Stimulated activated CD4-positive, alpha-beta T cell treated with anti-CD3 and anti-CD28 coated beads, Interleukin-2, amount 100 ng/mL, for 4 hours (primary cell): ENCODE measurements around the gene MMP14.
A peak's percentile ranks its signal among the peaks of the same experiment; 100 is the strongest.
"Not testable (repeated sequence)": the region's sequence is repeated elsewhere in the genome, so short reads cannot be mapped to it uniquely, and the experiment has no call there.

Experiments
- DNase-seq: peaks from one replicate; pipeline ENCODE4 v3.0.0-alpha.2; 2020; ENCODE audit warnings: low read depth

MMP14 gene

DNA sequence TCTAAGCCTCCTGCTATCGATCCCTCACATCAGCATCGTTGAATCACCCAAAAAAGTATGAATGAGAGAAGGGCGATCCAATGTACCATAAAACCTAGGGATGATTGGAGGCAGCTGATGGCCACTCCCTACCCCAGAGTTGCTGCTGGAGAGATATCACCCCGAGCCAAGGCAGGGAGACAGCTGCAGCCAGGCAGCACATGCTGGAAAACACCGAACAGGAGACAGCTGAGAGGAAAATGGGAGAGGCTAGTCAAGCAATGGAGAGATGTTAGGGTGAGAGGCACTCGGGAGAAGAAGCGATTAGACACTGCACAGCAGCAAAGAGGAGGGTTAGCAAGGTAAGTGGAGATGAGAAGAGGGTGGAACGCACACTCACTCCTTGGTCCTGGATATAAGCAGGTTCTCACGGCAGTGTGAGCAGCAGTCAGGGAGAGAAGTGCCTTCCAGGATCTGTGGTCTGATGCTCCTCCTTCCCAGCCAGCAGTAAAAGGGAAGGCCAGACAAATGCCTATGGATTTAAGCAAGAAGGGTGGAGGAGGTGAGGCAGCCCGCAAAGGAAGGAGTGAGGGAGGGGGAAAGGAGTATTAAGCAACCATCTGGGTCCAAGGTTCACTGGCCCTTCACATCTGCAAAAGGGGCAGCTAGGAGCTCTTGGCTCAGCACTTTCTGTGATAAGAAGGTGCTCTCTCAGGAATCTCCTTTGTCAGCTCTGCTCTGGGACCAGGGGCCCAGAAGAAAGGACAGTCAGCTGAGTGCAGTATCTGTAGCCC is 21.3 kb upstream of the MMP14 start, which contains the start of gene SLC7A7:
Gene SLC7A7 (minus strand): TSS at position 495 of the 773 bp plus-strand sequence. CDS start 2,037 bp downstream, outside the sequence.
- no peak for DNase-seq

DNA sequence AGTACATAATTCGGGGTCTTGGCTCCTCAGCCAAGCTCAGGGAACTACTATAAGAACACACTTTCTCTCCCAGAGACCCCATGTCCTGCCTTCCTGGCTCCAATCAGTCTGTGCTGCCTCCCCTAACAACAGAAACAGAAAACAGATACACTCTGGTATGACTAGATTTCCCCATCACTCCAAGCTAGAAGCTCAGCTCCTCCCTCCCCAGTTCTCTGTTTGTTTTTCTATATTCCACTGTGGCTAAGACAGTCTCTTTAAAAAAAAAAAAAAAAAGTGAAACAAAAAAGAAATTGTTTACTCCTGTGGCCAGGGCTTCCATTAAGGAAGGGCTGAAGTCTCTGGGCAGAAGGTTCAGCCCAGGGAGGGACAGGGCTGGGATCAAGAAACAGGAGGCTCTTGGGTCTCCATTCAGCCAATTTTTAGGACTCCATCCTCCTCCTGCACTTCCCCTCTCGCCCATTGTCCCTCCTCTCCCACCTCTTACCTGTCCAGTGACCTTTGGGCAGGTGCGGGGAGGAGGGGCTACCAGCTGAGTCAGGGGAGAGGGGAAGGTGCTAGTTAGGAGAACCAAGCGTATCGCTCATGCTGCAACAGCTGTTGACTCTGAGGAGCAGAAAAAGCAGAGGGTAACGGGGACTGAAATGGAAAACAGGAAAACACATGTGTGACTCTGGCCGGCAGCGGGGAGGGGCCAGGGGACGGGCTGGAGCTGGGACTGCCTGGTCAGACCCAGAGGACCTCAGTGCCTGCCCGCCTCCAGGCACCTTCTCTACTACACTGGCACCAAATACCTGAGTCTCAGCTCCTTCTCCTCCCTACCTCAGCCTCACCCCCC is 17.0 kb upstream of the MMP14 start:
- DNase-seq = no peak

DNA sequence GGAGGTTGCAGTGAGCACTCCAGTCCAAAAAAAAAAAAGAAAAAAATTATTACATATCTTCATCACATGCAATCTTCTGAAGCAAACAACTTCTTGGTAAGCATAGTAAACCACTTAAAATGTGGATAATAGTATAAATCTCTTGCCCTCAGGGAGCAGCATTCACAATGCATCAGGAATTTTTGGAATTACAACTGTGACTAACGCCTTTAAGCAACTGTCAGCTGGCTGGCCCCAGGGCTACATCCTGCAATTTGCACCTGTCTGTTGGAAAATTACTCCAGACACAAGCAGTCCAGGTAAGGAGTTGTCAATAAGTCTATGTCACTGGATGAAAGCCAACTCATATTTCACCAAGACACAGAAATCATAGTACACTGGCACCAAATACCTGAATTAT is 15.7 kb upstream of the MMP14 start:
- no peak for DNase-seq

DNA sequence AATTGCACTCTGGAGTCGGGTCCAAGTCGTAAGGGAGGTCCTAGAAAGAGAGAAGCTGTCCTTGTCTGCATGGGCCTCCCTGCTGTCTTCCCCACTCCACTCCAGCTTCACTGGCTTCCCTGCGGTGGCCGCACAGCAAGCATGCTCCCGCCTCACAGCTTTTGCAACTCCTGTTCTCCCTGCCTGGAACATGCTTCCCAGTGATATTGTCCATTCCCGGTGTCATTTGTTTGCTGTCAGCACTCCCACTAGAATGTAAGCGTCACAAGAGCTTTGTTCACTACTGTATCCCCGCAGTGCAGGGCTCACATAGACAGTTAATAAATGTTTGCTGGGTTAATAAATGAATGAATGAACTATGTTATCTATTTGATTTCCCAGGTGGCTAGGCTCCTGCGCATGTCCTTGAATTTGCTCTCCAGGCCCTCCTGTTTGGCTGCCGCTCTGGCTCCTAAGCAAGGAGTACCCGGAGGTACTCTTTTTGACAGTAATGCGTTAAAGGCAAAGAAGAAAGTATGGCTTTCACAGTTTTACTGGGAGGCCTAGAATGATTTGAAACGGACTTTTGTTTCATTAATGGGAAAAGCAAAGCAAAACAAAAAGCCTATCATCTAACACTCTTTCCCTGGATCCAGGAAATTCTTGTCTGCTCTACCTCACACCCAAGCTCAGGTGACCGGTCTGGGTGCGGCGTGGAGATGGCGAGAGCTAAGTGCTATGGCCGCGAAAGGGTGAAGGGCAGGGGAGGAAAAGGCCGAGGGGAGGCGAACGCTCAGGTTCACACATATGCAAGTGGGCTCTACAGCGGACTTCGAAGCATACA is 15.0 kb upstream of the MMP14 start:
- DNase-seq = no peak

DNA sequence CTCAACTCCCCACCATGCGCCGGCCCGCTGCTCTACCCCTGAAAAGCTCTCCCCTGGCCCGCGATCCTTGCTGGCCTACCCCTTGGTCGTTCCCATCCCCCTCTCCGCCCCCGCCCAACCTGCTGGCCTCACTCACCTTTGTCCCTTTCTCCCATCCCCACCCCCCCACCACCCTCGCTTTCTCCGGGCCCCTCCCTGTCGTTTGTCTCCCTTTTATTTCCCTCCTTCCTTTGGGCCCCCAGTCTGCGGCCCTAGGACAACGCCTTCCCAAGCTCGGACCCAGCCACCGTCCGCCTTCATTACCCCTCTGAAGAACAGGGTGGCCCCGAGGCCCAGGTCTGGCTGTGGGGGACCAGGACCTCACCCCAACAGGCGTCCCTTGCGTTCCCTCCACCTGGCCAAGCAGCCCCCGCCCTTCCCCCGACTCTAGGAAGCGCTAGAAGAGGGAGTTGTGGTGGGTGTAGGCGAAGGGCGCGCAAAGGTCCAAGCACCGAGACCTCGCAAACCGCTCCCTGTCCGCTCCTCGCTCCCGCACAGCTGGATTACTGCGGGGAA is 14.3 kb upstream of the MMP14 start:
- no peak for DNase-seq

DNA sequence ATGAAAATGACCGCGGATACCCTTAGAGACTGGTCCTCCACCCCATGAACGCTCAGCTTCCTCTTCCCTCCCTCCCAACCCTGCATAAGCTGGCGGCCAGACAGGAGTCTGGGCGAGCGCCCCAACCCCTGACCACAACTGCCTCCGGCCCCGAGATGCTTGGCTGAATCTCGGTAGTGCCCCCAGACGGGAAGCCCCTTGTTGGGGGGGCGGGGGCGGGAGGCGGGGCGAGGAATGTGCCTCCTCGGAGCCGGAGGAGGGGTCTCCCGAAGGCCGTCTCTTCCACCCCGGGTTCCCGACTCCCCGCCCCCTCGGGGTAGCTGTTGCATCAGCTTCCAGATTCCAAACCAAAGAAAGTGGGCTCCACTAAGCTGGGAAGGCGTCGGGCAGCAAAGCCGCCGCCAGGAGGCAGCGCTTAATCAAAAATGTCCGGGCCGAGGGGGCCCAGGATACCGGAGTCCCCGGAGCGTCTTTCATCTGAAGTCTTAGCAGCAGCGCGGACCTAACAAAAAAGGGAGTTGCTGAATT is 13.8 kb upstream of the MMP14 start:
- DNase-seq = peak; percentile 51

DNA sequence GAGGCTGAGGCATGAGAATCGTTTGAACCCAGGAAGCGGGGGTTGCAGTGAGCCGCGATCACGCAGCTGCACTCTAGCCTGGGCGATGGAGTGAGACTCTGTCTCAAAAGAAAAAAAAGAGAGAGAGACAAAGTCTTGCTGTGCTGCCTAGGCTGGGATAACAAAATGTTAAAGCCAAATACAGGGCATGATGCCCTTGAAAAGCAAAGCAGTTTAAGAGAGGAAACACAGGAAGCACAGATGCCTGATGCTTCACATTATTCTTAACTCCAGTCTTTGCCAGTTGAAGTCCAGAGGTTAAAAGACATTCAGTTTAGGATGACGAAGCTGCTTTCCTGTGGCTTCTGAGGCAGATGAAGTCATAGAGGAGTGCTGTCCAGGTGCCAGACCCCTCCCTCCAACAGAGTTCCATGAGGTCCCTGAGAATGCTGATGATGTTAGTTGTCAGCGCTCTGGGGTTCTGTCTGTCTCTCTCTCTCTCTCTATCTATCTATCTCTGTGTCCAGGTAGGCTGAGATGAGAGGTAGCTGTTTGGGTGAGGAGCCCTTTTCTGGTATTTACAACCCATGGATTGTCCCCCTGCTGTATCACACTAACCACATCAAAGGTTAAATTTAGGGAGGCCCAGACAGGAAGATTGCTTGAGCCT is 11.6 kb upstream of the MMP14 start:
- no peak for DNase-seq

DNA sequence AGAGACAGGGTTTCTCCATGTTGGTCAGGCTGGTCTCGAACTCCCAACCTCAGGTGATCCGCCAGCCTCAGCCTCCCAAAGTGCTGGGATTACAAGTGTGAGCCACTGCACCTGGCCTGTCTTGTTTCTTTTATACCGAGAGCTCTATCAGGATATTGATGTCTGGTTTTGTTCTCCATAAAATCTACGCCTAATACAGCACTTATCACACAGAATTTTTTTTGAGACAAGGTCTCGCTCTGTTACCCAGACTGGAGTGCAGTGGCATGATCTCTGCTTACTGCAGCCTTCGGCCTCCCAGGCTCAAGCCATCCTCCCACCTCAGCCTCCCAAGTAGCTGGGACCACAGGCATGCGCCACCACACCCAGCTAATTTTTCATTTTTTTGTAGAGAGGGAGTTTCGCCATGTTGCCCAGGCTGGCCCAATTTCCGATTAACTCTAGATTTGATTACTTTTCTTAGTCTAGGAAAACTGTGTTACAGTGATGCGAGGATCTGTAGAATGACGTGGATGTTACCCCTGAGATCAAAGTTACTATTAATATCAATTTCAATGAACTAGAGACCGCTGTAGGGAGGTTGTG is 7.2 kb upstream of the MMP14 start:
- not testable (repeated sequence) for DNase-seq

DNA sequence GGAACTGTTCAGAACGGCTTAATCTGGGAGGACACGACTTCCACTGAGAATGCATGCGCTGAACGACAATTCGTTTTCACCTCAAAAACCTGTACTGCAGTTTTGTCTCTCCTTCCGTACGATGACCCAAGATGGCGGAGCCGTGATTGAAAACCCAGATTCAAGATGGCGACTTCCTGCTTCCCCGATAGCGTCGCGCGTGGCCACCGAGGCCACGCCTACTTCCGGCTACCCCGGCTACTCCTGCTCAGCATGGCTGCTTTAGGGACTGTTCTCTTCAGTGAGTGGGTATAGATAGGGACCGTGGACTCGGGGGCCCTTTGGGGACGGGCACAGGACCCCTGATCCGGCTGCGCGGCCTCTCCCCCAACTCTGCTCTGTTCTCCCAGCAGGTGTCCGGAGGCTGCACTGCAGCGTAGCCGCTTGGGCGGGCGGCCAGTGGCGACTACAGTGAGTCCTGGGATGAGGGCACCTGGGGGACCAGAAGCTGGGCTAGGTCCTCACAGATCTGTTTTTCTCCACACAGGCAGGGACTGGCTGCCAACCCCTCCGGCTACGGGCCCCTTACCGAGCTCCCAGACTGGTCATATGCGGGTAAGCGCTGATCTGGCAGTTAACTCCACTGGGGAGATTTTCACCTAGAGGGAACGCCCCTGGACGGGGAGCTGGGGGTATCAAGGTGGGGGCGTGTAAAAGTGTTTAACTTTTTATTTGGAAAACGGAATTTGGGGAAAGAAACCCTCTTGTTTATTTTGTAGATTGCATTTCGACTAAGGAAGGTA is 6.5 kb upstream of the MMP14 start, which contains the start of gene MRPL52:
Gene MRPL52 (plus strand): TSS at position 227 of the 782 bp plus-strand sequence. CDS start 26 bp downstream, at position 253.
- peak; percentile 86 for DNase-seq

DNA sequence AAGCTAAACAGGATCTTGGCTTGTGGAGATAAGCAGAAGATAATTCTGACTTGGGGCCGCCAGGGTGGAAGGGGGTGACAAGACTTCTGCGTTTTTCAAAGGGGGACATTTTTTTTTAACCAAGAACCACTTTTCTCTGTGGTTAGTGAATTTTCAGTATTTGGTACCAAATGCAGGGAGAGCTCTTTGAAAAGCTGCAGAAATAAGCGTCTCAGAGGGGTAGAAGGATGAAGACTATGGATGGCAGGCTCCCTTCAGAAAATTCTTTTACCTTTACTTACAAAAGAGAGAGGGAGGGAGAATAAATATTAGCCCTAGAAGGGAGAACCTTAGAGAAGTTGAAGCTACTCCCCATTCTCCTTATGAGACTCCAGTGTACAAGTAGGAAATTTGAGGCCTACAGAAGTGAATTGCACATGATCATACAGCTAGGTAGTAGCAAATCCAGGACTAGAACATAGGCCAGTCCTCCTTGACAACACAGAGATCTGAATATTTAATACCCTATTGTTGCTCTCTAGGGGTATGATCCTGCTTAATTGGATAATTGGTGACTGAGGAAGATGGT is 5.9 kb upstream of the MMP14 start:
- DNase-seq = no peak

DNA sequence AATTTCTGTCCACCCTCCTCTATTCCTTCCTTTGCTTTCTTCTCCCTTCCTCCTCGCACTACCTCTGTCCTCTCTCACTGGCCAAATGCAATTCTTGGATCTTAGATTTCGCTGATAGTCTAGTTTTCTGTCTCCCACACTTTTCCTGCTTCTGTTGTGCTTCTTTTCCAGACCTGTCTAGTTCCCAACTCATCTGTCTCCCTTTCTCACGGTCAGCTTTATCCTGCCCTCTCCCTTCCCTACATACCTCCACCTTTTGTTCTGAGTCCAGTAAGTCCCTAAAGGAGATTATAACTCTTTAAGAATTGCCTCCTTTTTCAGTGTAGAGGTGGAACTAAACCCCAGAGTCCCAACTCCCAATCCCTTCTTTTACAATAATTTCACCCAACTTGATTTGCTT is 880 bp upstream of the MMP14 start:
- no peak for DNase-seq

DNA sequence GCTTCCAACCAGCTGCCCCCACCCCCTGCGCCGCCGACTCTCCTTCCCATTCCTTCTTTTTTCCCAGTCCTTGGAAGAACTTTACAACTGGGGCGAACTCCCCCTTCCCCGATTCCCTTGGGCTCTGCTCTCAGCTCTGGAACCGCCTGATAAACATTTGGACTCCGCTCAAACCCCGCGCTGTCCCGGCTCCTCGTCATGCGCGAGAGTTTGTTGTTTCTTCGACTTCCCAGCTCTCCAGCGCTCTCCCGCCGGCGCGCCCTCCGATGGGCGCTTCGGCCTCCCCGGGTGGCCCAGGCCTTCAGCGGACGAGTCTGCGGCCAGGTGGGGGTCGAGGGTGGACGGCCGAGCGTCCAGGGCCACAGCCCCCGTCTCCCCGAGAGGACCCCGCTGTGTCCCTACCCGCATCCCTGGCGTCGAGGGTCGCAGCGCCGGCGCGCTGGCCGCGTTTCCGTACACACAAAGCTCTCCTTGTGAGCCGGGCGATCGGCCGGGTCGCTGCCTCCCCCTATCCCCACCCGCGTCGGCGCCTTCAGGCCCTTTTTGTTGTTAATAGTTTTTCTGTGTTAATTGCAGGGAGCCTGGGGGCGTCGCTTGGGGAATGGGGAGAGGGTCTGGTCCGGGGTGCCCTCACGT is 847 bp downstream of the MMP14 start:
- DNase-seq = no peak

DNA sequence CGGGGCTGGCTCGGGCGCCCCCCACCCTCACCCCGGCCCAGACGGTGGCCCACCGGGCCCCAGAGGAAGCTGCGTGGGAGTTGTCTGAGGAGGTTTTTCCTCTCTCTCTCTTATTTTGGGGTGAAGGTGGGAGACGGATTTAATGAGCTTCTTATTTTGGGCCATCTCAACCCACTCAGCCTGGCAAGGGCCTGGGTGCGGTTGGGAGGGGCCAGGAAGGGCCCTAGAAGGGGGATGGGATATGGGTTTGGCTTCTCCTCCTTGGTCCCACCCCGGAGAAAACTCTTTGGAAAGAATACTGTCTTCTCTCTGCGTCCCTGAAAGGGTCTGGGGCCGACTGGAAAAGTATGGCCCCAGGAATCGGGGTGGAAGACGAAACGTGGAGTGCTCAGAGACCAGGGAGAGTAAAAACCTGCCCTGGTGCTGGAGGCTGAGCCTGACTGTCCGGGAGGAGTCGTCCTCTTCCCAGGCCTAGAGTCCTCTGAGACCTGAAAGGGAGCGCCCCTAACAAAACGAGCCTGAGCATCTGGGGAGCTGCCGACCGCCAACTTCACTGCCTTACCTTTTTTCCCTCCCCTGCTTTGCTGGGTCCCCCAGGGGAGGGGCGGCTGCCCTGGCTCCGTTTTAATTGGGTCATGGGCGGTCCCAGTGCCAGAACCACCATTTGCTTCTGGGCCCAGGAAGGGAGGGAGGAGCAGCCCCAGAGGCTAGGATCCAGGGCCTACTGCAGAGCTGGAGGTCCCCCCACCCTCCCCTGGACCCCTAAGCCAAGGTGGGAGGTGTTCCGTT is 1.6 kb downstream of the MMP14 start:
- no peak for DNase-seq

DNA sequence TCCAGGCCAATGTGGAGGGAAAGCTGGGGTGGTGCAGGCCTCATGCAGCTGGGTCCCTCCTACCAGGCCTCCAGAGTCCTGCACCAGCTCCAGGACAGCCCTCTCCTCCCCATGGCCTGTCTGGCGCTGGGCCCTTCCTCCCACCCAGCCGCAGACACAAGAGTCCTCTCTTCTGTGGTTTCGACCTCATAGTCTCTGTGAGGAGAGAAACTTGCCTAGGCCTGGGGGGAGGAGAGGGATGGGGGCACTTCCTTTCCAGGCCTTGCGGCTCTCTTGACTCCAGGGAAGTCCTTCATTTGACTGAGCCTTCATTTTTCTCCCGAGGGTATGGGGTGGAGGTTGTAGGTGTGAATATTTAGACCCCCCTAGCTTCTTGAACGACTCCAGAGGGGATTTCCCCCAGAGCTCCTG is 2.3 kb downstream of the MMP14 start:
- no peak for DNase-seq

DNA sequence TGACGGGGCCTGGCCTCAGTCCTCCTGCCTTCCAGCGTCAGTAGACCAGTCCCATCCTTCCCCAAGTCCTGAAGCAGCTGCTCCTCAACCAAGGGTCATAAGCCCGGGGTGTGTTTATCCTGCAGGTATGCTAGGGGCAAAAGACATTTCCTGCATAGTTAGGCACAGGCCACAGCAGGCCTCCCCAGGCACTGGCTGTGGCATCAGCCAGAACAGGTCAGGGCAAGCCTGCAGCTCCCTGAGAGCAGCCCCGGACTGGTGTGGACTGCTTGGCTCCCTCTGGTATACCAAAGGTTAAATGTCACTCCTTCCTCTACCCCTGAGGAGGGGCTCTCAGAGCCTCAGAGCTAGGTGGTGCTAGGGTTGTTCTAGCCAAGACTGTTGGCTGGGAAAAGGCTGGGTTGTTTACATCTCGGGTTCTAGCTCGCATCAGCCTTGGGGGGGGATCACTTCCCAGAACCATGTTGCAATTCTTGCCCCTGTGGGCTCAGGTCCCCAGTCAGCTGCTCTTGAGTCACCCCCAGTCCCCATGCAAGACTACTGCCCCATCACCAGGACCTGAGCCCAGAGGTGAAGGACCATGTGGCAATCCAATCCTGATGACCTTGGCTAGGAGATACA is 2.9 kb downstream of the MMP14 start:
- DNase-seq = no peak

DNA sequence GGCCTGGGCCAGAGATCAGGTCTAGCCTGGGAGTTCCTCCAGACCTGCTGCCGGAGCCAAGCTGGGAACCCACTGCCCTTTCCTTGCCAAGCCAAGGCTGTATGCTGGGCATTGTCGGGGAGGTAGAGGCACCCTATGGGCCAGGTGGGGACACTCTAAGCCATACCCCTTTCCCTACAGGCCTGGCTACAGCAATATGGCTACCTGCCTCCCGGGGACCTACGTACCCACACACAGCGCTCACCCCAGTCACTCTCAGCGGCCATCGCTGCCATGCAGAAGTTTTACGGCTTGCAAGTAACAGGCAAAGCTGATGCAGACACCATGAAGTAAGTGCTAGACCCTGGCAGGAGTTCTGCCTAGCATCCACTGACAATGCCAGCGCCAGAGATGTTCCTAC is 4.9 kb downstream of the MMP14 start:
- DNase-seq = no peak

DNA sequence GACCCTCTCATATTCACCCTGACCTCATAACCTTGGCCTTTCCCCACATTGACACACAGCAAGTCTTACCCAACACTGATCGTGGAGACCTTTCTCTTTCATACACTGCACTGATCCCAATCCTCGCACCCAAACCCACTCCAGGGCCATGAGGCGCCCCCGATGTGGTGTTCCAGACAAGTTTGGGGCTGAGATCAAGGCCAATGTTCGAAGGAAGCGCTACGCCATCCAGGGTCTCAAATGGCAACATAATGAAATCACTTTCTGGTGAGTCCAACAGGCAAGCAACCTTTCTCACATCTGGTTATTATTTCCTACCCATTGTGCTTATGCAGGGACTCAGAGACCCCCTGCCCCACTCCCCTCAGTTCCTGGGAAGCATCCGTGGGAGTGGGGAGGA is 5.4 kb downstream of the MMP14 start:
- no peak for DNase-seq
